Coronary artery (tissue), 2 donors: ENCODE data around the gene NT5C1B.

Experiments used
- DNase-seq: peaks from one replicate; pipeline ENCODE4 v3.0.0-alpha.2; 2017; ENCODE audit warnings: low spot score
- H3K27ac ChIP-seq, 2 donors: fragments of 200-600 bp; sonication (generic); one replicate each; pipeline ENCODE4 v1.5.1; 2016 to 2019
- H3K4me3 ChIP-seq: fragments of 200-600 bp; sonication (generic); 2 replicates; pipeline ENCODE4 v1.5.1; 2016; ENCODE audit warnings: mild to moderate bottlenecking, moderate library complexity
- CTCF ChIP-seq: fragments of 200-600 bp; sonication (generic); IDR thresholded peaks from one replicate; pipeline ENCODE4 v1.5.1; 2019; ENCODE audit warnings: antibody characterized with exemption

The NT5C1B gene

GRCh38 chr2:18552351-18553077 lies 36.9 kb downstream of the NT5C1B start:
- TF ChIP-seq CTCF: no peak
- H3K27ac ChIP-seq: no peak overlapping the region
- no peak overlapping the region for H3K4me3 ChIP-seq
- DNase-seq: no peak

GRCh38 chr2:18551623-18552022 lies 37.7 kb downstream of the NT5C1B start:
- Histone ChIP-seq H3K4me3 (no peak overlapping the region), H3K27ac (no peak overlapping the region)
- DNase-seq: no peak
- TF ChIP-seq CTCF: no peak

GRCh38 chr2:18551169-18551568 lies 38.2 kb downstream of the NT5C1B start:
- no peak for TF ChIP-seq CTCF
- no peak overlapping the region for H3K4me3 ChIP-seq
- DNase-seq: no peak
- H3K27ac ChIP-seq: no peak overlapping the region

- Histone ChIP-seq H3K4me3 (no peak overlapping the region), H3K27ac (no peak overlapping the region)
- DNase-seq: no peak
- no peak for TF ChIP-seq CTCF
Observed at GRCh38 chr2:18550433-18550832, 38.9 kb downstream of the NT5C1B start.

- Histone ChIP-seq H3K27ac (no peak overlapping the region), H3K4me3 (no peak overlapping the region)
- TF ChIP-seq CTCF: no peak
- no peak for DNase-seq
Observed at GRCh38 chr2:18549083-18549482, 40.3 kb downstream of the NT5C1B start.

GRCh38 chr2:18548621-18549020 lies 40.7 kb downstream of the NT5C1B start:
- DNase-seq: no peak
- H3K27ac ChIP-seq: no peak overlapping the region
- H3K4me3 ChIP-seq: no peak overlapping the region
- TF ChIP-seq CTCF: no peak

GRCh38 chr2:18546567-18546966 lies 42.8 kb downstream of the NT5C1B start:
- no peak for TF ChIP-seq CTCF
- no peak for DNase-seq
- no peak overlapping the region for H3K4me3 ChIP-seq
- no peak overlapping the region for H3K27ac ChIP-seq
